Immature natural killer cell (primary cell): ENCODE measurements around the gene RGMA. TPM values are rescaled to one million over a fixed set of nuclear protein-coding genes. Genes with fewer than 3 reads are reported as not detected.

Experiments used
- DNase-seq, 3 donors: peaks; one replicate each; pipeline ENCODE4 v3.0.0; 2022; ENCODE audit warnings: mixed read lengths in 1 of 3
- H3K27ac Mint-ChIP-seq, 6 donors: one replicate each; pipeline ENCODE4 v1.8.0; 2020; ENCODE audit warnings: mixed read lengths in 6 of 6, mild to moderate bottlenecking in 5 of 6, inconsistent platforms in 4 of 6, moderate library complexity in 3 of 6
- H3K27me3 Mint-ChIP-seq, 3 donors: one replicate each; pipeline ENCODE4 v1.8.0; 2020 to 2021; ENCODE audit warnings: low read depth in 3 of 3, mild to moderate bottlenecking in 3 of 3, mixed read lengths in 3 of 3, moderate library complexity in 3 of 3, inconsistent platforms in 1 of 3
- H3K36me3 Mint-ChIP-seq, 3 donors: one replicate each; pipeline ENCODE4 v1.8.0; 2020; ENCODE audit warnings: mixed read lengths in 3 of 3, inconsistent platforms in 2 of 3, mild to moderate bottlenecking in 2 of 3
- H3K4me1 Mint-ChIP-seq, 2 donors: one replicate each; pipeline ENCODE4 v1.8.0; 2020; ENCODE audit warnings: inconsistent platforms in 2 of 2, mild to moderate bottlenecking in 2 of 2, mixed read lengths in 2 of 2, moderate library complexity in 1 of 2
- H3K4me3 Mint-ChIP-seq, 5 donors: one replicate each; pipeline ENCODE4 v1.8.0; 2020; ENCODE audit warnings: mild to moderate bottlenecking in 5 of 5, mixed read lengths in 5 of 5, inconsistent platforms in 3 of 5, moderate library complexity in 3 of 5
- H3K9me3 Mint-ChIP-seq, 6 donors: one replicate each; pipeline ENCODE4 v1.8.0; 2020; ENCODE audit warnings: mild to moderate bottlenecking in 6 of 6, mixed read lengths in 6 of 6, inconsistent platforms in 4 of 6, moderate library complexity in 3 of 6
- polyA plus RNA-seq, 3 donors: library from polyadenylated mRNA; unstranded; fragments of 300-500 nt; fragmentation: Illumina TruSeq; gene quantifications; one replicate each; pipeline ENCODE4 v1.2.3, GENCODE V29; 2021

The RGMA gene
- polyA plus RNA-seq, 3 donors from 2014 or later: not detected

GRCh38 chr15:93029214-93029835 is 59.7 kb downstream of the RGMA start:
- Mint-ChIP-seq H3K36me3 (peaks cover 6 to 22% (median 8%) of the 10 kb centered on the region in 3 donors), H3K4me3 (no peak overlapping the region), H3K27me3 (peaks cover 5 to 11% (median 10%) of the 10 kb centered on the region in 3 donors), H3K4me1 (peaks cover 36 to 45% of the 10 kb centered on the region in 2 donors), H3K27ac (peak overlapping the region in 4 of 6 donors; percentile 24 to 73 (median 56)), H3K9me3 (no peaks in the 10 kb centered on the region)
- DNase-seq: no peak

GRCh38 chr15:93028632-93029213 is 60.3 kb downstream of the RGMA start:
- Mint-ChIP-seq H3K27ac (peak overlapping the region in 2 of 6 donors; percentile 39 to 65), H3K4me3 (no peak overlapping the region), H3K9me3 (no peaks in the 10 kb centered on the region), H3K27me3 (peaks cover 5 to 11% (median 10%) of the 10 kb centered on the region in 3 donors), H3K4me1 (peaks cover 40 to 51% of the 10 kb centered on the region in 2 donors), H3K36me3 (peaks cover 9 to 26% (median 10%) of the 10 kb centered on the region in 3 donors)
- DNase-seq: no peak

GRCh38 chr15:93028111-93028631 is 60.8 kb downstream of the RGMA start:
- no peak overlapping the region for H3K4me3 Mint-ChIP-seq
- peaks cover 5 to 11% (median 11%) of the 10 kb centered on the region in 3 donors for H3K27me3 Mint-ChIP-seq
- peaks cover 13 to 31% (median 15%) of the 10 kb centered on the region in 3 donors for H3K36me3 Mint-ChIP-seq
- no peaks in the 10 kb centered on the region for H3K9me3 Mint-ChIP-seq
- no peak for DNase-seq
- H3K4me1 Mint-ChIP-seq: peaks cover 44 to 57% of the 10 kb centered on the region in 2 donors
- H3K27ac Mint-ChIP-seq: peak overlapping the region in 2 of 6 donors; percentile 39 to 65

GRCh38 chr15:93027413-93027812 is 61.6 kb downstream of the RGMA start:
- H3K4me1 Mint-ChIP-seq: peaks cover 50 to 64% of the 10 kb centered on the region in 2 donors
- H3K4me3 Mint-ChIP-seq: no peak overlapping the region
- H3K9me3 Mint-ChIP-seq: no peaks in the 10 kb centered on the region
- peaks cover 16 to 38% (median 17%) of the 10 kb centered on the region in 3 donors for H3K36me3 Mint-ChIP-seq
- H3K27me3 Mint-ChIP-seq: peaks cover 5 to 13% (median 11%) of the 10 kb centered on the region in 3 donors
- no peak for DNase-seq
- peak overlapping the region in 2 of 6 donors; percentile 5 to 70 for H3K27ac Mint-ChIP-seq

GRCh38 chr15:93026380-93026817 is 62.6 kb downstream of the RGMA start:
- H3K4me3 Mint-ChIP-seq: peak overlapping the region in 2 of 5 donors; percentile 31 to 39
- H3K9me3 Mint-ChIP-seq: no peaks in the 10 kb centered on the region
- peak overlapping the region; percentile 19 to 77 (median 72) for H3K27ac Mint-ChIP-seq
- no peak for DNase-seq
- peaks cover 57 to 75% of the 10 kb centered on the region in 2 donors for H3K4me1 Mint-ChIP-seq
- H3K36me3 Mint-ChIP-seq: peaks cover 18 to 43% (median 20%) of the 10 kb centered on the region in 3 donors
- H3K27me3 Mint-ChIP-seq: peaks cover 5 to 13% (median 11%) of the 10 kb centered on the region in 3 donors

GRCh38 chr15:93025625-93025982 is 63.4 kb downstream of the RGMA start:
- H3K9me3 Mint-ChIP-seq: no peaks in the 10 kb centered on the region
- peak overlapping the region; percentile 0 to 63 (median 40) for H3K4me3 Mint-ChIP-seq
- H3K4me1 Mint-ChIP-seq: peaks cover 58 to 79% of the 10 kb centered on the region in 2 donors
- no peak for DNase-seq
- H3K27ac Mint-ChIP-seq: peak overlapping the region; percentile 19 to 77 (median 74)
- peaks cover 21 to 49% (median 24%) of the 10 kb centered on the region in 3 donors for H3K36me3 Mint-ChIP-seq
- H3K27me3 Mint-ChIP-seq: peaks cover 5 to 13% (median 9%) of the 10 kb centered on the region in 3 donors

- Mint-ChIP-seq H3K4me3 (peak overlapping the region in 4 of 5 donors; percentile 18 to 63 (median 56)), H3K27me3 (peaks cover 6 to 12% (median 11%) of the 10 kb centered on the region in 3 donors), H3K27ac (peak overlapping the region; percentile 69 to 77 (median 75)), H3K9me3 (no peaks in the 10 kb centered on the region), H3K36me3 (peaks cover 27 to 55% (median 29%) of the 10 kb centered on the region in 3 donors), H3K4me1 (peaks cover 59 to 80% of the 10 kb centered on the region in 2 donors)
- no peak for DNase-seq
These were observed 64.0 kb downstream of the RGMA start for GRCh38 chr15:93024716-93025624.

GRCh38 chr15:93024293-93024692 is 64.7 kb downstream of the RGMA start:
- Mint-ChIP-seq H3K27ac (peak overlapping the region; percentile 1 to 76 (median 71)), H3K27me3 (peaks cover 6 to 12% (median 12%) of the 10 kb centered on the region in 3 donors), H3K4me1 (peaks cover 55 to 75% of the 10 kb centered on the region in 2 donors), H3K4me3 (peak overlapping the region in 2 of 5 donors; percentile 18 to 58), H3K9me3 (no peaks in the 10 kb centered on the region), H3K36me3 (peaks cover 30 to 59% (median 33%) of the 10 kb centered on the region in 3 donors)
- no peak for DNase-seq

GRCh38 chr15:93020976-93021772 is 67.8 kb downstream of the RGMA start:
- peaks cover 34 to 67% (median 51%) of the 10 kb centered on the region in 3 donors for H3K36me3 Mint-ChIP-seq
- H3K4me1 Mint-ChIP-seq: peaks cover 57 to 84% of the 10 kb centered on the region in 2 donors

GRCh38 chr15:93019971-93020370 is 69.0 kb downstream of the RGMA start:
- Mint-ChIP-seq H3K9me3 (no peaks in the 10 kb centered on the region), H3K27ac (peak overlapping the region in 4 of 6 donors; percentile 36 to 74 (median 46)), H3K4me1 (peaks cover 45 to 72% of the 10 kb centered on the region in 2 donors), H3K36me3 (peaks cover 42 to 72% (median 62%) of the 10 kb centered on the region in 3 donors), H3K4me3 (no peak overlapping the region), H3K27me3 (peaks cover 0 to 10% (median 7%) of the 10 kb centered on the region in 3 donors)
- no peak for DNase-seq

More at GRCh38 chr15:93020976-93021772, 67.8 kb downstream of the RGMA start:
- Mint-ChIP-seq H3K27me3 (peaks cover 2 to 10% (median 10%) of the 10 kb centered on the region in 3 donors), H3K9me3 (no peaks in the 10 kb centered on the region), H3K4me3 (peak overlapping the region in 1 of 5 donors; percentile 47), H3K27ac (peak overlapping the region; percentile 42 to 86 (median 72))
- peak in 1 of 3 donors; percentile 17 for DNase-seq

- Mint-ChIP-seq H3K4me1 (peaks cover 37 to 63% of the 10 kb centered on the region in 2 donors), H3K27me3 (peaks cover 0 to 7% (median 4%) of the 10 kb centered on the region in 3 donors), H3K27ac (peak overlapping the region; percentile 0 to 55 (median 24)), H3K36me3 (peaks cover 34 to 71% (median 61%) of the 10 kb centered on the region in 3 donors), H3K9me3 (no peaks in the 10 kb centered on the region), H3K4me3 (no peak overlapping the region)
- DNase-seq: no peak
These were observed 69.9 kb downstream of the RGMA start for GRCh38 chr15:93019090-93019489.

GRCh38 chr15:93018574-93018973 is 70.4 kb downstream of the RGMA start:
- Mint-ChIP-seq H3K4me1 (peaks cover 36 to 58% of the 10 kb centered on the region in 2 donors), H3K9me3 (no peaks in the 10 kb centered on the region), H3K36me3 (peaks cover 33 to 70% (median 61%) of the 10 kb centered on the region in 3 donors), H3K4me3 (no peak overlapping the region), H3K27me3 (peaks cover 0 to 7% (median 4%) of the 10 kb centered on the region in 3 donors), H3K27ac (peak overlapping the region; percentile 2 to 55 (median 46))
- DNase-seq: no peak
